Aorta (tissue), 5 donors: ENCODE measurements around the gene COL4A4. TPM values are rescaled to one million over a fixed set of nuclear protein-coding genes. Genes with fewer than 3 reads are reported as not detected.
A peak's percentile ranks its signal among the peaks of the same experiment; 100 is the strongest.
"Not testable (repeated sequence)": the region's sequence is repeated elsewhere in the genome, so short reads cannot be mapped to it uniquely, and the experiment has no call there.

Experiments used
- ATAC-seq: fragments of 200-7000 bp; cut with Tn5 transposase; one replicate; pipeline ENCODE4 v1.9.1; 2022; ENCODE audit warnings: moderate library complexity; ENCODE audit not compliant: low FRiP score
- DNase-seq, 2 donors: peaks; one replicate each; pipeline ENCODE4 v3.0.0-alpha.2; 2020
- H3K27ac ChIP-seq, 2 donors: one replicate each; pipeline ENCODE4 v1.5.1; 2013; ENCODE audit warnings: low read length in 2 of 2, mild to moderate bottlenecking in 2 of 2, moderate library complexity in 2 of 2, control low read depth in 1 of 2, inconsistent platforms in 1 of 2, low read depth in 1 of 2
- H3K27me3 ChIP-seq, 2 donors: one replicate each; pipeline ENCODE4 v1.6.1; 2013; ENCODE audit warnings: control low read depth in 1 of 2, low read length in 1 of 2, mild to moderate bottlenecking in 1 of 2, moderate library complexity in 1 of 2; ENCODE audit not compliant: insufficient read depth in 2 of 2, control insufficient read depth in 1 of 2
- H3K36me3 ChIP-seq, 2 donors: one replicate each; pipeline ENCODE4 v1.6.1; 2013; ENCODE audit warnings: control low read depth in 1 of 2, low read length in 1 of 2, mild to moderate bottlenecking in 1 of 2; ENCODE audit not compliant: insufficient read depth in 2 of 2, control insufficient read depth in 1 of 2
- H3K4me1 ChIP-seq, 2 donors: one replicate each; pipeline ENCODE4 v1.6.1; 2013; ENCODE audit warnings: low read length in 2 of 2, control low read depth in 1 of 2, mild to moderate bottlenecking in 1 of 2, moderate library complexity in 1 of 2; ENCODE audit not compliant: insufficient read depth in 2 of 2, control insufficient read depth in 1 of 2
- H3K4me3 ChIP-seq, 2 donors: one replicate each; pipeline ENCODE4 v1.5.1; 2013; ENCODE audit warnings: low read length in 2 of 2, control low read depth in 1 of 2, mild to moderate bottlenecking in 1 of 2
- H3K9me3 ChIP-seq: one replicate; pipeline ENCODE4 v1.6.1; 2013; ENCODE audit warnings: mild to moderate bottlenecking, low read length; ENCODE audit not compliant: control insufficient read depth
- WGBS, 2 donors: extraction: QIAGEN DNeasy Blood & Tissue Kit; methylation state at CpG; one replicate each; pipeline ENCODE4 v1.1.7; 2013; 5-methylcytosine and 5-hydroxymethylcytosine counted together
- intact Hi-C, 2 donors: fragments of 100-400 bp; cut with DNase I; formaldehyde crosslinking; loops; one replicate each; pipeline versions ENCODE4 v1.14.2 to v1.15.0; 2022
- polyA plus RNA-seq, 2 donors: library from polyadenylated mRNA; stranded (reverse); fragments of 200-250 nt; gene quantifications; one replicate each; pipeline ENCODE4 v1.2.3, GENCODE V29; 2013
- total RNA-seq, 2 donors: library from RNA; stranded (reverse); fragmentation: NEBNext Ultra II Directional; extraction: Animal tissue kit (Norgen Biotek cat#: 25700); gene quantifications; one replicate each; pipeline ENCODE4 v1.2.1, GENCODE V29; 2021
- donor health status: healthy with polysubstance abuse.
- donor health status: Bipolar disorder and iron deficiency.
- donor health status: DM: no; HTN: no; CAD: no.
- donor health status: DM: no; HTN: no; CAD: no.
- donor health status: DM: yes; HTN: yes; CAD: no.

Gene COL4A4
- total and polyA plus RNA-seq, 4 donors: 2.3 to 15.8 (median 14.5) TPM

DNA sequence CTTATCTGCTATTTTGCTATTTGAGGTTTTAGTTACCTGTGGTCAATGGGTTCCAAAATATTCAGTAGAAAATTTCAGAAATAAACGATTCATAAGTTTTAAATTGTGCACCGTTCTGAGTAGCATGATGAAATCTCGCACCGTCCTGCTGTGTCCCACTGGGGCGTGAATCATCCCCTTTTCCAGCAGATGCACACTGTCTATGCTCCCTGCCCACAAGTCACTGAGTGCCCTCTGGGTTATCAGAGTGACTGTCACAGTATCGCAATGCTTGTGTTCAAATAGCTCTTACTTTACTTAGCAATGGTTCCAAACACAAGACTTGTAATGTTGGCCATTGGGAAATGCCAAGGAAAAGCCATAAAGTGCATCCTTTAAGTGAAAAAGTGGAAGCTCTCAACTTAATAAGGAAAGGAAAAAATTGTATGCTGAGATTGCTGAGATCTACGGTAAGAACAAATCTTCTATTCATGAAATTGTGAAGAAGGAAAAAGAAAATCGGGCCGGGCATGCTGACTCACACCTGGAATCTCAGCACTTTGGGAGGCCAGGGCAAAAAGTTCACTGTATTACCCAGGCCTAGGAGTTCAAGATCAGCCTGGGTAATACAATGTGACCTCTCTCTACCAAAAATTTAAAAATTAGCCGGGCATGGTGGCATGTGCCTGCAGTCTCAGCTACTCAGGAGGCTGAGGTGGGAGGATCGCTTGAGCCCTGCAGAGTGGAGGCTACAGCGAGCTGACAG is 13.8 kb upstream of the COL4A4 start:
- Histone ChIP-seq H3K36me3 (no peaks in the 10 kb centered on the region), H3K9me3 (no peaks in the 10 kb centered on the region), H3K27ac (no peak overlapping the region), H3K4me1 (peaks cover 0 to 2% of the 10 kb centered on the region in 2 donors), H3K4me3 (no peak overlapping the region), H3K27me3 (no peaks in the 10 kb centered on the region)
- 93 to 97% methylated on average over 12 of the region's 12 CpGs for WGBS, 2 donors
- DNase-seq: no peak
- intact Hi-C loops: no loop called here
- ATAC-seq: no peak

DNA sequence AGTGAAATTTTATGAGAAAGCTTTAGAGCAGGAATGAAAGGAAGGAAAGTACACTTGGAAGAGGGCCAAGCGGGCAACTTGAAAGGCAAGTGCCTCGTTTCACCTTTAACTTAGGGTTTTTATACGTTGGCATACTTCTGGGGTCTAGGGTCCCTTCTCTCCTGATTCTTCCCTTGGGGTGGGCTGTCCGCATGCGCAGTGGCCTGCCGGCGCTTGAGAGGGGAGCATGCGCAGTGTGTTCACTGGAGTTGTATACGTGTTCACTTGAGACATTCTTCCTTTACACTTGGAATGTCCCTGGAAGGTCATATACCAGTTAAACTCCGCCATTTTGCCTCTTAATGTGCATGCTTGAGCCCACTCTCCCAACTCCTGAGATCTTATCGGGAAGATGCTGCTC is 7.8 kb upstream of the COL4A4 start:
- H3K27ac ChIP-seq: not testable (repeated sequence)

DNA sequence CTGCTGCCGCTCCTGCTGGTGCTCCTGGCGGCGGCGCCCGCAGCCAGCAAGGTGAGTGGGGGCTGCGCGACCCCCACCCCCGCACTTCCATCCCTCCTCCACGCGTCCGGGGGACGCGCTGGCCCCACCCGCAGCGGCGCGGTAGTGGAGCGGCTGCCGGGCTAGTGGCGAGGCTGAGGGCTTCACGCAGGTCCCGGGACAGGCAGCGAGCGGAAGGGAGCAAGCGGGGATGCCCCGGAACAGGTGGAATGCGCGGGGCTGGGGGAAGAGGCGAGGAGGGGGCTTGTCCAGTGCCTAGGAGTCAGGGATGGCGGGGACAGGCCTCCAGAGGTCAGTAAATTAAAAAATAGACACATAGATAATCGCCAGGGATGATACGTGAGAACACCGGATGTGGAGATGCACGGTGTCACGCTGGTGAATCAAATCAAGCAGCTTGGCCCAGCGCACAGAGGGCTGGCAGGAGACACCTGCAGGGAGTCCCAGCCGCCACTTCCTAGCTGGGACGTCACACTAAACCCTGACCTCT is 822 bp upstream of the COL4A4 start:
- Histone ChIP-seq H3K27ac (peak overlapping the region in 1 of 2 donors; percentile 58), H3K4me3 (peak overlapping the region; percentile 65 to 81), H3K36me3 (no peaks in the 10 kb centered on the region), H3K27me3 (no peaks in the 10 kb centered on the region), H3K9me3 (no peaks in the 10 kb centered on the region), H3K4me1 (no peaks in the 10 kb centered on the region)
- DNase-seq (no peak), ATAC-seq (no peak)
- intact Hi-C loops: no loop called here
- 2% methylated on average over 33 to 38 of the region's 38 CpGs for WGBS, 2 donors

More for the DNA sequence above, 7.8 kb upstream of the COL4A4 start:
- intact Hi-C loops, H3K9me3 ChIP-seq, H3K4me1 ChIP-seq, H3K27me3 ChIP-seq, H3K4me3 ChIP-seq, H3K36me3 ChIP-seq, ATAC-seq, DNase-seq: not testable (repeated sequence)
- 92 to 94% methylated on average over 11 of the region's 11 CpGs for WGBS, 2 donors

DNA sequence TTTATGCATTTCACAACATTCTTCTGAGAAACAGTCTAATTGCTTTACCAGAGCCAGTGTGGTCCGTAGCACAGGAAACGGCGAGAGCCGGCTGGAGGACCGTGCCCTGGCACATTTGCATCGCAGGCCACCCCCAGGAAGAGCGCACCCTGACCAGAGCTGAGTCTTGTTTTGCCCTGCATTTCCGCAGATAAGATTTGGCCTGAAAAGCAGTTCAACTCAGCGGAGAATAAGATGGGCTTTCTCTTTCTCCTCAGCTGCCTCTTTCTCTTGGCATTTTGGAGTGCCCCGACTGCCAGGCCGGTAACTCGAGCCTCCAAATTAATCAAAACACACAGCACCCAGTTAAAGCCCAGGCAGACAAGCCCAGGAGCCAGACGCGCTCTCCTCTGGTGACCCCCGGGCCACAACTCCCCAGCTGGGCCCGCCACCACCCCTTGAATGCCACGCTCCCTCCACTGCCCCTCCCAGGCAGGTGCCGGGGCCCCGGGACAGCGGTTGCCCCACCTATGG is 464 bp downstream of the COL4A4 start:
- H3K36me3 ChIP-seq: no peaks in the 10 kb centered on the region
- peak in 1 of 2 donors; percentile 45 for DNase-seq
- peak; percentile 12 for ATAC-seq

DNA sequence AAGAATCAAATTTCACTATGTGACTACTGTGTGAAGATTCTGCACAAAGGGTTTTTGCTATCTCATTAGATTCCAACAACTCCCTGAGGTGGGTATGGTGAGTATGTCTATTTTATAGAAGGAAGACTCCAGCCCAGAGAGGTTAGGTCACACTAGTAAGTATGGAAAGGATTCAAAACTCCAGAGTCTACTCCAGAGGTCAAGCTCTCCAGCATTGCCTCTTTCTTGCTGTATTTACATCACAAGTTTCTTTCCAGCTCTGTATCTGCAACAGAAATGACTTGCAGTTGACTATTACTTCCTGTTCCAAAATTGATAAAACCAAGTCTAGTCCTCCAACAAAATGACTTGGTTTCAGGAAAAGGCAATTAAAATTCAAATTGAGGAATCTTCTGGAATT is 2.1 kb downstream of the COL4A4 start:
- Histone ChIP-seq H3K9me3 (no peaks in the 10 kb centered on the region), H3K36me3 (no peaks in the 10 kb centered on the region), H3K4me1 (no peaks in the 10 kb centered on the region), H3K27me3 (no peaks in the 10 kb centered on the region), H3K27ac (no peak overlapping the region), H3K4me3 (no peak overlapping the region)
- no peak for ATAC-seq
- DNase-seq: no peak
- intact Hi-C loops: no loop called here

More for the DNA sequence above, 464 bp downstream of the COL4A4 start:
- 0 to 1% methylated on average over 20 of the region's 20 CpGs for WGBS, 2 donors
- intact Hi-C loops: no loop called here
- Histone ChIP-seq H3K4me1 (no peaks in the 10 kb centered on the region), H3K27ac (peak overlapping the region in 1 of 2 donors; percentile 38), H3K27me3 (no peaks in the 10 kb centered on the region), H3K4me3 (peak overlapping the region; percentile 65 to 81), H3K9me3 (no peaks in the 10 kb centered on the region)

DNA sequence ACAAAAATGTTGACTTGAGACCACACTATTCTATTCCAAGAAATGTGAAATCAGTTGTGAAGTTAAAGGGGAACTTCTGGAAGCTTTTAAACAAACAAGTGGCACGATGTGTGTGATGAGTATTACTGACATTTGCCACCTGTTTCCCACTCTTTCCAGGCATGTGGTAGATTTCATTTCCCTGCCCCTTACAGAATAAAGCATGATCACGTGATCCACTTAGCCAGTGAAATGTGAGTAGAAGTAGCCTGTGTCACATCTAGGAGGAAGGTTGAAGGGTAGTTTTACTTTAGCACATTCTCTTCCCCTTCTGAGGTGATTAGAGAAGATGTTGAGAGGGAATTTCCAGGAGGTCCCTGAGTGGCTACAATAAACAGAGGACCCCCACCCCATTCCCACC is 3.8 kb downstream of the COL4A4 start:
- WGBS, 2 donors: 74 to 80% methylated on average over 2 of the region's 2 CpGs
- H3K36me3 ChIP-seq: no peaks in the 10 kb centered on the region
- H3K4me3 ChIP-seq: no peak overlapping the region
- H3K27ac ChIP-seq: no peak overlapping the region
- H3K27me3 ChIP-seq: no peaks in the 10 kb centered on the region
- intact Hi-C loops: no loop called here
- DNase-seq: no peak
- ATAC-seq: no peak
- no peaks in the 10 kb centered on the region for H3K9me3 ChIP-seq
- no peaks in the 10 kb centered on the region for H3K4me1 ChIP-seq

- intact Hi-C loops: no loop called here
- Histone ChIP-seq H3K36me3 (no peaks in the 10 kb centered on the region), H3K4me1 (no peaks in the 10 kb centered on the region), H3K4me3 (no peak overlapping the region), H3K27ac (peak overlapping the region in 1 of 2 donors; percentile 39), H3K9me3 (no peaks in the 10 kb centered on the region), H3K27me3 (no peaks in the 10 kb centered on the region)
- DNase-seq: peak in 1 of 2 donors; percentile 50
- 51 to 52% methylated on average over 6 of the region's 6 CpGs for WGBS, 2 donors
- no peak for ATAC-seq
Observed at GRCh38 chr2:227154986-227155774, 8.8 kb downstream of the COL4A4 start.

DNA sequence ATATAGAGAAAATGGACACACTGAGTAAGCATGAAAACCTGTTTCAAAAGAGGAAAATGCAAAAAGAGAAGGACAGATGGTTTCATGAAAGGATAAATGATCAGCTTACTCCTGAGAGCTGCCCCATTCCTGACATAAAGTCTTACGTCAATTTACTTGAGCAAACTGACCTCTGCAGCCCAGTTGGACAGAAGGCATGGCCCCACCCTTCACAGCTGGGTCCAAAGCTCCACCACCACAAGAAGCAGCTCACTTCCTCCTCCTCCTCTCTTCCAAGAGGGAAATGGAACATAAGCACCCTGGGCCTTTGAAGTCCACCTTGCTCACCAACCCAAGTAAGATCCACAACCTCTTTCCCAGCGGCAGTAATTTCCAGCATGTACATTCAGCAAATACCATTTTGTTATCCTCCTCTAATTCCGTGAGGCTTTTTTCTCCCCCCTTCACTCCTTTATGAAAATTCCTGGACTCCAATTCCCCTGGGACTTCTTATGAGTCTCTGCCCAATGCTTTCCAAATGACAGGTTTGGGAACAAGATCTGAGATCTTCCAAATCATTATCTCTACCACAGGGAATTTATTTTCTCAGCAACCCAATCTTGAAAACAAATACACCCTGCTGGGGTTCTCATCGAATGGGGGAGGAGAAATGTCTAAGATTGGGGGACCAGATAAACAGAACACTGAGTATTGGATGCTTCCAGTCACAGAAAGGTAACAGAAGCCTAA is 10.1 kb downstream of the COL4A4 start:
- Histone ChIP-seq H3K27ac (no peak overlapping the region), H3K4me3 (no peak overlapping the region), H3K36me3 (no peaks in the 10 kb centered on the region), H3K9me3 (no peaks in the 10 kb centered on the region), H3K27me3 (no peaks in the 10 kb centered on the region), H3K4me1 (no peaks in the 10 kb centered on the region)
- ATAC-seq (no peak), DNase-seq (peak in 1 of 2 donors; percentile 52)
- WGBS, 2 donors: 65 to 67% methylated on average over 4 of the region's 4 CpGs
- intact Hi-C loops: no loop called here
